KMS-11 (cell line): ENCODE results near the gene DMC1.

Experiments used
- H2AFZ ChIP-seq: fragments of 200-600 bp; sonication (generic); 2 replicates; pipeline ENCODE4 v1.6.1; 2016; ENCODE audit warnings: antibody characterized with exemption, mixed run types, low read depth
- H3K27ac ChIP-seq: fragments of 200-600 bp; sonication (generic); 2 replicates; pipeline ENCODE4 v1.6.1; 2016; ENCODE audit warnings: mild to moderate bottlenecking, mixed run types
- H3K27me3 ChIP-seq: fragments of 200-600 bp; sonication (generic); 2 replicates; pipeline ENCODE4 v1.6.1; 2017; ENCODE audit warnings: mild to moderate bottlenecking, low read depth, mixed run types, moderate library complexity; ENCODE audit not compliant: insufficient read depth
- H3K36me3 ChIP-seq: fragments of 200-600 bp; sonication (generic); 2 replicates; pipeline ENCODE4 v1.6.1; 2017; ENCODE audit warnings: mild to moderate bottlenecking, mixed run types; ENCODE audit not compliant: insufficient read depth
- H3K4me1 ChIP-seq: fragments of 200-600 bp; sonication (generic); 2 replicates; pipeline ENCODE4 v1.6.1; 2016; ENCODE audit warnings: mild to moderate bottlenecking, low read depth, mixed run types; ENCODE audit not compliant: poor library complexity, severe bottlenecking
- H3K4me2 ChIP-seq: fragments of 200-600 bp; sonication (generic); 2 replicates; pipeline ENCODE4 v1.7.0; 2016; ENCODE audit warnings: mild to moderate bottlenecking, mixed run types
- H3K4me3 ChIP-seq: fragments of 200-600 bp; sonication (generic); IDR thresholded peaks from 2 replicates; pipeline ENCODE4 v1.6.1; 2017; ENCODE audit warnings: low read depth, low read length, mixed read lengths; ENCODE audit not compliant: insufficient read depth
- H3K79me2 ChIP-seq: fragments of 200-600 bp; sonication (generic); 2 replicates; pipeline ENCODE4 v1.6.1; 2016; ENCODE audit warnings: low read depth, mixed run types; ENCODE audit not compliant: insufficient read depth
- H3K9ac ChIP-seq: fragments of 200-600 bp; sonication (generic); 2 replicates; pipeline ENCODE4 v1.6.1; 2016; ENCODE audit warnings: mild to moderate bottlenecking, mixed run types
- H4K20me1 ChIP-seq: fragments of 200-600 bp; sonication (generic); 2 replicates; pipeline ENCODE4 v1.6.1; 2016; ENCODE audit warnings: mild to moderate bottlenecking, mixed run types; ENCODE audit not compliant: insufficient read depth
- CTCF ChIP-seq: fragments of 200-600 bp; sonication (generic); conservative IDR thresholded peaks from 2 replicates; pipeline ENCODE4 v1.6.1; 2017; ENCODE audit warnings: low read depth, mild to moderate bottlenecking, antibody characterized with exemption, low read length, moderate library complexity, mixed read lengths

The DMC1 gene

GRCh38 chr22:38494498-38494897 is 75.5 kb downstream of the DMC1 start:
- TF ChIP-seq CTCF: no peak
- Histone ChIP-seq H3K27me3 (no peaks in the 10 kb centered on the region), H3K4me2 (no peak overlapping the region), H3K79me2 (peaks cover 73% of the 10 kb centered on the region), H3K4me1 (peaks cover 85% of the 10 kb centered on the region), H3K9ac (no peak overlapping the region), H3K36me3 (peaks cover 40% of the 10 kb centered on the region; the same call in 1 of the 2 replicates), H3K4me3 (no peak overlapping the region), H3K27ac (no peak overlapping the region), H4K20me1 (peaks cover 10% of the 10 kb centered on the region; the same call in 1 of the 2 replicates), H2AFZ (no peak overlapping the region)

- Histone ChIP-seq H2AFZ (no peak overlapping the region), H3K27ac (no peak overlapping the region), H3K36me3 (peaks cover 39% of the 10 kb centered on the region; the same call in 1 of the 2 replicates), H3K4me2 (no peak overlapping the region), H3K4me1 (peaks cover 93% of the 10 kb centered on the region), H3K9ac (no peak overlapping the region), H3K79me2 (peaks cover 47% of the 10 kb centered on the region), H3K27me3 (no peaks in the 10 kb centered on the region), H3K4me3 (no peak overlapping the region), H4K20me1 (0 out of 2 replicates have a peak, but pooled peaks cover 8% of the 10 kb centered on the region)
- no peak for TF ChIP-seq CTCF
Observed at GRCh38 chr22:38491707-38492348, 78.2 kb downstream of the DMC1 start.

- H3K36me3 ChIP-seq: peaks cover 42% of the 10 kb centered on the region; the same call in 1 of the 2 replicates
- no peak overlapping the region for H3K4me3 ChIP-seq
- 0 out of 2 replicates have a peak, but pooled peaks cover 4% of the 10 kb centered on the region for H4K20me1 ChIP-seq
- H3K4me2 ChIP-seq: no peak overlapping the region
- H2AFZ ChIP-seq: no peak overlapping the region
- H3K4me1 ChIP-seq: peaks cover 93% of the 10 kb centered on the region
- H3K9ac ChIP-seq: no peak overlapping the region
- no peaks in the 10 kb centered on the region for H3K27me3 ChIP-seq
- TF ChIP-seq CTCF: no peak
- peak overlapping the region; percentile 14; the same call in 1 of the 2 replicates for H3K27ac ChIP-seq
- H3K79me2 ChIP-seq: peaks cover 37% of the 10 kb centered on the region; the same call in 1 of the 2 replicates
Observed at GRCh38 chr22:38490915-38491314, 79.1 kb downstream of the DMC1 start.

- H3K36me3 ChIP-seq: peaks cover 41% of the 10 kb centered on the region; the same call in 1 of the 2 replicates
- no peak overlapping the region for H3K9ac ChIP-seq
- no peak overlapping the region for H3K4me3 ChIP-seq
- peaks cover 92% of the 10 kb centered on the region for H3K4me1 ChIP-seq
- TF ChIP-seq CTCF: no peak
- H3K27me3 ChIP-seq: no peaks in the 10 kb centered on the region
- H3K79me2 ChIP-seq: peaks cover 33% of the 10 kb centered on the region; the same call in 1 of the 2 replicates
- no peak overlapping the region for H3K4me2 ChIP-seq
- 0 out of 2 replicates have a peak, but pooled peaks cover 4% of the 10 kb centered on the region for H4K20me1 ChIP-seq
- H3K27ac ChIP-seq: peak overlapping the region; percentile 14; the same call in 1 of the 2 replicates
- H2AFZ ChIP-seq: no peak overlapping the region
Observed at GRCh38 chr22:38490475-38490874, 79.5 kb downstream of the DMC1 start.
